Activated naive CD4-positive, alpha-beta T cell treated with anti-CD3 and anti-CD28 coated beads for 36 hours (primary cell): ENCODE results near the gene CDH2. TPM values are rescaled to one million over a fixed set of nuclear protein-coding genes. Genes with fewer than 3 reads are reported as not detected.

Source experiments
- CTCF ChIA-PET: fragments of 350-600 bp; sonication (Branson Sonifier 250); formaldehyde crosslinking; loops from one replicate; lab custom pipeline; 2021; ENCODE audit warnings: antibody characterized with exemption; lab: Charles Lee
- DNase-seq: peaks from one replicate; pipeline ENCODE4 v3.0.0-alpha.2; 2020
- H3K27ac Mint-ChIP-seq: one replicate; pipeline ENCODE4 v1.8.0; 2021; ENCODE audit warnings: mild to moderate bottlenecking, mixed read lengths
- H3K27me3 Mint-ChIP-seq: one replicate; pipeline ENCODE4 v1.8.0; 2021; ENCODE audit warnings: low read depth, mixed read lengths
- H3K36me3 Mint-ChIP-seq: one replicate; pipeline ENCODE4 v1.8.0; 2021; ENCODE audit warnings: low read depth, mixed read lengths
- H3K4me1 Mint-ChIP-seq: one replicate; pipeline ENCODE4 v1.8.0; 2021; ENCODE audit warnings: low read depth, mixed read lengths
- H3K4me3 Mint-ChIP-seq: one replicate; pipeline ENCODE4 v1.8.0; 2021; ENCODE audit warnings: mild to moderate bottlenecking, moderate library complexity, mixed read lengths
- H3K9me3 Mint-ChIP-seq: one replicate; pipeline ENCODE4 v1.8.0; 2021; ENCODE audit warnings: mixed read lengths
- intact Hi-C: fragments of 100-400 bp; cut with micrococcal nuclease; formaldehyde crosslinking; loops from one replicate; pipeline ENCODE4 v1.15.1; 2023
- total RNA-seq, 2 experiments: library from RNA; stranded (reverse); gene quantifications; one replicate each; pipeline ENCODE4 v1.2.3, GENCODE V29; 2021

CDH2 gene
- total RNA-seq, 2 experiments from 2014 or later = not detected

DNA sequence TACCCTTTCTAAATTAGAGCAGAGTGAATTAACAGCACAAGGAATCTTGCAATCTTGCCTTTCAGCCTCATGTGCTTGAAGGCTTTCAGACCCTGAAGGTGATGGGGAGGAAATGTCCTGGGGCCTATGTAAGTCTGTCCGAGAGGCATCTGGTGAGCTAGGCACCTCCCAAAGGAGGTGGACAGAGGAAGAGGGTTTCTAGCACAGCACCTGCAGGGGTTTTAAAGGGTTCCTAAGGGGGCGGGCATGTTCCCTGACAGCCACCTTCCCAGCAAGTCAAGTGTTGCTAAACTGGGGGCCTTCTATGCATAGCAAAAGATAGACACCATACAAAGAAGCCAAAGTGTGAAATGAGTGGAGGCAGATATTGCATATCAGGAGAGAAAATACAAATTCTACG is 88.5 kb downstream of the CDH2 start:
- Mint-ChIP-seq H3K36me3 (no peaks in the 10 kb centered on the region), H3K4me3 (no peak overlapping the region), H3K4me1 (no peaks in the 10 kb centered on the region), H3K9me3 (peaks cover 1% of the 10 kb centered on the region), H3K27ac (no peak overlapping the region), H3K27me3 (no peaks in the 10 kb centered on the region)
- no peak for DNase-seq
- CTCF ChIA-PET = no interaction called here
- intact Hi-C loops = no loop called here

DNA sequence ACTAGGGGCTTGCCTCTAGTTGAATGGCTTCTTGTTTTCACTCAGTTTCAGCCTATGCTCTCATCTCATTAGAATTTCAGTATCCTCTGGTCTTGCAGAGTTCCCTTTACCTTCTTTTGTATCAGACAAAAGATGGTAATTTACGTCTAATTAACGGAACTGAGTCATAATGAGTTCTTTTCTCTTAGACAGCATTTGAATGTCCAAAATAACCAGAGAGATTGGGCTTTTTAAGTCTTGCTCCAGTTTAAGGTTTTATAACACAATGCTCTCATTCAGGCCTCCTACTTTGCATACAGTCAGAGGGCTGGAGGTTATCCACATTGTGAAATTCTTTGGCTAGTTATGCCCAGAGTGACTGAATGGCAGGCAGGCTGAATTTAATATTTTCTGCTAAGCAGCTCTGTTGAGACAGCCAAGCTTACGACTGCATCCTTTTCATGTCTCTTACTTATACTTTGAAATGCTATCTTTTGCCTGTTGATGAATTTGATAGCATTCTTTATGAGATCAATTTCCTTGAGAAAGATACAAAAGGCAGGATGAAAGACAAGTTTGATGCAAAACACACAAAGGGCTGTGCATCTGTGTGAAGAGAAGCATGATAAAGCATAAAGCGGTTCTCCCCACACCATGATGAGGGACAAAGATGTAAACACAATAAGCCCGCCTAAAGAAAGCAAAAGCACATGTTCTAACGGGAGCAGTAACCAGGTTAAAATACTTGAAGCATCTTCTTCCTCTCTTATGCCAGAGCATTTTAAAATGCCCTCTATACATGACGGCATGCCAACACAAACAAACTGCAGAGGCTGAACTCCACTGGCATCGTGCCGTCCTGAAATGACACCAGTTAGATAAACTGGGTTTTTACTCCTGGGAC is 90.0 kb downstream of the CDH2 start:
- CTCF ChIA-PET = no interaction called here
- Mint-ChIP-seq H3K9me3 (peaks cover 1% of the 10 kb centered on the region), H3K4me1 (no peaks in the 10 kb centered on the region), H3K27ac (no peak overlapping the region), H3K4me3 (no peak overlapping the region), H3K36me3 (no peaks in the 10 kb centered on the region), H3K27me3 (no peaks in the 10 kb centered on the region)
- intact Hi-C loops = no loop called here
- DNase-seq = no peak

DNA sequence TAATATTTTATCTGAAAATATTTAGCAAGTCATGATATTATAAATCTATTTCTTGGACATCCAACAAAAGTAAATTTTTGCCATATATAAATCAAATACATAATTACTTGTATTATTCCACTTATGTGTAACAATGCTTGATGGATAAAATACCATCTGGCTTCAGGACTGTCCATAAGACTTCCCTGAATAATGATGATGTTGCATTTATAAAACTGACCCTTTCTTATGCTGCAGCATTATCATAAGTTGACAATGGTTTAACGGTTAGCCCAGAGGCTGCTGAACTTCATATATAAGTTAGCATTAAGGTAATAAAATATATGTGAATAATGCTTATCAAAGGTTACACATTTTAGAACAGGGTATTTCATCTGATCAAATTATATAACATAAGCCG is 95.4 kb downstream of the CDH2 start:
- H3K9me3 Mint-ChIP-seq = no peaks in the 10 kb centered on the region
- no peaks in the 10 kb centered on the region for H3K27me3 Mint-ChIP-seq
- no peaks in the 10 kb centered on the region for H3K4me1 Mint-ChIP-seq
- no peak overlapping the region for H3K27ac Mint-ChIP-seq
- H3K4me3 Mint-ChIP-seq = no peak overlapping the region
- H3K36me3 Mint-ChIP-seq = no peaks in the 10 kb centered on the region
- no peak for DNase-seq
- CTCF ChIA-PET = interaction anchor here (1.0 kb wide), 1 partner anchor 8 kb away, joined by 3 read pairs; no protein-coding TSS in a partner anchor
- intact Hi-C loops = no loop called here

DNA sequence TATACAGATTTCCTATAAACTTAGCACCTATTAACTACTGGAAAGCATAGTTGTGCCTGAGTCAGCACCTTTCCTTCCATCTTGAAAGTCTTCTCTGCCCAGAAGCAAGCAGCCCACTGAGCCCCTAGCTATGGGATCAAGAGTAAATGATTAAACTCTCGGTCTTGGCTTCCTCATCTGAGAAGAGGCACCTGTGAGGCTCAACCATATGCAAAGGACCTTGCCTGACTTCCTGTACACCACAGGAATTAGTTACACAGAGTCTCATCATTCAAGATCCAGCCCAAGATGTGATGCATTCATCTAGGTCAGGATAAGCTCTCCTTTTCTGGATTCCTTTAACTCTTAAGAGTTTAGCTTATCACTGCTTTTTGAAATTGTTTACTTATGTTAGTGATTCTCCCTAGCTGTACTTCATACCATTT is 96.0 kb downstream of the CDH2 start:
- H3K27ac Mint-ChIP-seq = no peak overlapping the region
- H3K27me3 Mint-ChIP-seq = no peaks in the 10 kb centered on the region
- DNase-seq = no peak
- CTCF ChIA-PET = interaction anchor here (1.0 kb wide), 1 partner anchor 9 kb away, joined by 3 read pairs; no protein-coding TSS in a partner anchor
- H3K9me3 Mint-ChIP-seq = no peaks in the 10 kb centered on the region
- intact Hi-C loops = no loop called here
- no peak overlapping the region for H3K4me3 Mint-ChIP-seq
- no peaks in the 10 kb centered on the region for H3K4me1 Mint-ChIP-seq
- no peaks in the 10 kb centered on the region for H3K36me3 Mint-ChIP-seq

DNA sequence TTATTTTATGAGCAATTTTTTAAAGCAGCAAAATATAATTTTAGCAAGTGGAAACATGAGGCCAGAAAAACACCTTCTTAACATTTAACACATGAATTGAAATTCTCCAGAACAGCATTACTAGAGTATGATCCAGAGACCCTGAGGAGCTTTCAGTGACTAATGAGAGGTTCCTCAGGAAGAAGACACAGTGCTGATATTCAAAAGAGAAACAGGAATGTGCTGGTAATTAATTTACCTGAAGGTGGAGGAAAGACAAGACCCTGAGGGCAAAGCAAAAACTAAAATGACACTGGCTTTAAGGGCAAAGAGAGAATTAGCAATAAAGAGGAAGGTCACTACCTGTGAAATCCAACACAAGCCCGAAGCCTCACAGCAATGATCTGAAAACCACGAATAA is 97.0 kb downstream of the CDH2 start:
- Mint-ChIP-seq H3K4me1 (no peaks in the 10 kb centered on the region), H3K9me3 (peaks cover under 1% of the 10 kb centered on the region), H3K27ac (no peak overlapping the region), H3K36me3 (no peaks in the 10 kb centered on the region), H3K27me3 (no peaks in the 10 kb centered on the region), H3K4me3 (no peak overlapping the region)
- no peak for DNase-seq
- CTCF ChIA-PET = no interaction called here
- intact Hi-C loops = no loop called here

DNA sequence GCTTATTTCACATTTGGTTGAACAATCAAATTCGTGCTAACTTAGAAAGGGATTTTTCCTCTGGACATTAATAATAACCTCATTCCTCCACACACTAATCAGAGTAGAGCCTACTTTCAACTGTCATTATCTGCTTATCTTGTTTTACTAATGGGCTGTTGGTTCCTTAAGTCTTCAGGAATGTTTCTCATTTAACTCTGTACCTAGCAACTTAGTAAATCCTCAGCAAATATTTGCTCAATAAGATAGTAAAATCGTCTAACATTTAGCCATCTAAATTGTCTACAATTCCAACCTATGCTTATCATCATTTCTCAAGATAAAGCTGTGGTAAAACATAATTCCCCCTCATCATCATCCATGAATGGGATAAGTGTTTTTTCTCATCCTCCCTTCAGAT is 98.1 kb downstream of the CDH2 start:
- Mint-ChIP-seq H3K9me3 (peaks cover 1% of the 10 kb centered on the region), H3K4me1 (no peaks in the 10 kb centered on the region), H3K36me3 (no peaks in the 10 kb centered on the region), H3K4me3 (no peak overlapping the region), H3K27me3 (no peaks in the 10 kb centered on the region), H3K27ac (no peak overlapping the region)
- CTCF ChIA-PET = no interaction called here
- DNase-seq = no peak
- intact Hi-C loops = no loop called here

DNA sequence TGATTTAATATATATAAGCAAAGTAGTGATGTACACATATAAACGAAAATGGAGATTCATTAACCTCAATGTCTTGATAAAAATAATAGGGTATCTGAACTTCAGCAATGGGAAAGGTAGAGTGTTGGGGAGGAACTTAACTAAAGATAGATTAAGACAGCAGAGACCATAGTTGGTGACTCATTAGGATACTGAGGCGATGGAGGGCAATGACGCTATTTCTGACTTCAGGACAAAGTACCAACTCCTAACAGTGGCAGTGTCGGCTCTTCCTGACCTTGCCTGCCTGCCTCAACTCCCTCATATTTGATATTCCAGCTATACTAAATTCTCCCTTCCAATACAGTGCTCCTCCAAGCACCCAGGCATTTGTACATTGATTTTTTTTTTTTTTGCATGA is 98.6 kb downstream of the CDH2 start:
- H3K27me3 Mint-ChIP-seq = no peaks in the 10 kb centered on the region
- H3K4me3 Mint-ChIP-seq = no peak overlapping the region
- intact Hi-C loops = no loop called here
- H3K27ac Mint-ChIP-seq = no peak overlapping the region
- CTCF ChIA-PET = no interaction called here
- H3K9me3 Mint-ChIP-seq = peaks cover 1% of the 10 kb centered on the region
- H3K36me3 Mint-ChIP-seq = no peaks in the 10 kb centered on the region
- DNase-seq = no peak
- no peaks in the 10 kb centered on the region for H3K4me1 Mint-ChIP-seq

DNA sequence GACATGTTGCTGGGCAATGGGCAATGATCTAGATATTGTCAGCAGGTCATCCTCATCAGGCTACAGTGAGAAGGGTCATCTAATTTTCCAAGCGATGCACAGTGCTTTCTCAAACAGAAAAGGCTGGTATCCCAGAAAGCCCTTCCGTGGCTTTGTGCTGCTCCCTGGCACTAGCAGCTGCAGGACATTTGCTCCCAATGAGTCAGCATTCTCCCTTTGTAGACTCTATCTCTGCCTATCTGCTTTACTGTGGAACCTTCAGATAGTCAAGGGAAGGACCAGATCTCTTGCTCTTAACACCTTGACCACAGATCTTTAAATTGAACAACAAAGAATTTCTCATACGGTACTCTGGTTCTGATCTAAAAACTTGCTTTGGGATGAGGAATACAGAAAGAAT is 101.4 kb downstream of the CDH2 start:
- peaks cover 1% of the 10 kb centered on the region for H3K9me3 Mint-ChIP-seq
- H3K36me3 Mint-ChIP-seq = no peaks in the 10 kb centered on the region
- H3K27me3 Mint-ChIP-seq = no peaks in the 10 kb centered on the region
- no peak overlapping the region for H3K4me3 Mint-ChIP-seq
- H3K4me1 Mint-ChIP-seq = no peaks in the 10 kb centered on the region
- CTCF ChIA-PET = no interaction called here
- no peak for DNase-seq
- intact Hi-C loops = no loop called here
- H3K27ac Mint-ChIP-seq = no peak overlapping the region

DNA sequence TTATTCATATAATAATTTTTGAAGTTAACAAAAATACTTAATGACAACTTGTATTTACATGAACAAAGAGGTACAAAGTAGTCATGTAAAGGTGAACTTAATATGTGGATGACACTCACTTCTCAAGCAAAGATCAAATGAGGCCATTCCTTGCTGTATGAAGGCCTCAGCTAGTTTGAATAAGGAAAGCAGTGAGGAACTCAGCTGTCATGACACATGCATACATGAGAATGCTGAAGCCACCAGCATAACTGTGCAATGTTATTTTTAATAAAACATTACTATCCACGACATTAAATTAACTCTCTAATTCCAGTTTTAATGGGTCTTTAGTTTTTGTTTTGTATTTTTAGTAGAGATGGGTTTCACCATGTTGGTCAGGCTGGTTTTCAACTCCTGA is 102.9 kb downstream of the CDH2 start:
- H3K4me3 Mint-ChIP-seq = no peak overlapping the region
- CTCF ChIA-PET = no interaction called here
- DNase-seq = no peak
- H3K9me3 Mint-ChIP-seq = peaks cover 4% of the 10 kb centered on the region
- intact Hi-C loops = no loop called here
- no peaks in the 10 kb centered on the region for H3K27me3 Mint-ChIP-seq
- H3K4me1 Mint-ChIP-seq = no peaks in the 10 kb centered on the region
- no peaks in the 10 kb centered on the region for H3K36me3 Mint-ChIP-seq
- H3K27ac Mint-ChIP-seq = no peak overlapping the region

DNA sequence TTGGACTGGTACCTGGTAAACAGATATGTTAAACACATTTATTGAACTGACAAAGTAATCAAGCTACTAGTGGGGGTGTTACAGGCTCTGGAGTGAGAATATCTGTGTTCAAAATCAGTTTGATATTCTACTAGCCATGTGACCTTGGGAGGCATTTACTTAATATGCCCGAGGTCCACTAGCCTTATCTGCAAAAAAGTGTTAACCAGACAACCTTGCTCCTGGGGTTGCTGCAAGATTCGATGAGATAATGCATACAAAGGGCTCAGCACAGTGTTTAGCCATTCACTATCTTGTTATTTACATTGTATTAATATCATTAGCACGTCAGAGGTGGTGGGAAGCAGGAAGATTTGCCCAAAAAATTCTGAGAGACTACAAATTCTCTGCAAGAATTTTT is 103.3 kb downstream of the CDH2 start:
- H3K36me3 Mint-ChIP-seq = no peaks in the 10 kb centered on the region
- peaks cover 4% of the 10 kb centered on the region for H3K9me3 Mint-ChIP-seq
- H3K27me3 Mint-ChIP-seq = no peaks in the 10 kb centered on the region
- intact Hi-C loops = no loop called here
- no peak overlapping the region for H3K27ac Mint-ChIP-seq
- CTCF ChIA-PET = no interaction called here
- H3K4me1 Mint-ChIP-seq = no peaks in the 10 kb centered on the region
- no peak for DNase-seq
- no peak overlapping the region for H3K4me3 Mint-ChIP-seq

DNA sequence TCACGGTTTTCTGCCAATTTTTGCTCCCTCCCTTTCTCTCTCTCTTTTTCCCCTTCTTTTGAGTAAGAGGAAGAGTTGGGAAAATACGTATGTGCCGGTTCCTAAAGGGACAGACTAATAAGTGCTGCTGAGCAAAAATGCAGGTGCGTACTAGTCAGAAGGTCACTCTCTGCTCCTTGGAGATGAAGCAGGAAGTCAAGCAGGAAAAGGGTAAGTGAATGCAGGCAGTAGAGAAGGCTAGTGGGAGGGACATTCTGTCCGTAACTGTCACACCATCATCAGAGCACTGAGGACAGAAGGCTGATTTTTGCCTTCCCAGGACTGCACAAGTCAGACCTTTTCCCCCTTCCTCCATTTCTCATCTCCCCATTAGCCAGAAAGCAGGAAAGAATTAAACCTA is 105.7 kb downstream of the CDH2 start:
- H3K27me3 Mint-ChIP-seq = no peaks in the 10 kb centered on the region
- H3K9me3 Mint-ChIP-seq = peaks cover 9% of the 10 kb centered on the region
- DNase-seq = no peak
- no peak overlapping the region for H3K27ac Mint-ChIP-seq
- intact Hi-C loops = no loop called here
- no peaks in the 10 kb centered on the region for H3K4me1 Mint-ChIP-seq
- no peak overlapping the region for H3K4me3 Mint-ChIP-seq
- CTCF ChIA-PET = no interaction called here
- no peaks in the 10 kb centered on the region for H3K36me3 Mint-ChIP-seq

DNA sequence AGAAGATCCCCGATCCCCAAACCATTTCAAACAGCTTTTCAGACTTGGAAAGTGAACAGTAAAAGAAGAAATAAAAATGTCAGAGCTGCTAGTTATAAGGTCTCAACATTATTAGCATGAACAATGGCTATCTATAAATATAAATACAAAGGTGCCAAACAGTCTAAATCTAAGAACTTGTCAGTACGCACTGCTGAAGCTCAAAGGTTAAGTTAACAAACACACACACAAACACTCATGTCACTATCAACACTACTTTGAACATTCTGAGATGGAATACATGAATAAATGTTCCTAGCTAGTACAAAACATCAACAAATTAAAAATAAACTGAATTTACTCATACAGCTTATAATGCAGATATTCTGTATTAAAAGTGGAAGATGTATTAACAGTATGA is 108.7 kb downstream of the CDH2 start:
- no peaks in the 10 kb centered on the region for H3K36me3 Mint-ChIP-seq
- intact Hi-C loops = no loop called here
- H3K27me3 Mint-ChIP-seq = no peaks in the 10 kb centered on the region
- H3K27ac Mint-ChIP-seq = no peak overlapping the region
- CTCF ChIA-PET = no interaction called here
- H3K4me1 Mint-ChIP-seq = no peaks in the 10 kb centered on the region
- DNase-seq = no peak
- peaks cover 8% of the 10 kb centered on the region for H3K9me3 Mint-ChIP-seq
- H3K4me3 Mint-ChIP-seq = no peak overlapping the region

DNA sequence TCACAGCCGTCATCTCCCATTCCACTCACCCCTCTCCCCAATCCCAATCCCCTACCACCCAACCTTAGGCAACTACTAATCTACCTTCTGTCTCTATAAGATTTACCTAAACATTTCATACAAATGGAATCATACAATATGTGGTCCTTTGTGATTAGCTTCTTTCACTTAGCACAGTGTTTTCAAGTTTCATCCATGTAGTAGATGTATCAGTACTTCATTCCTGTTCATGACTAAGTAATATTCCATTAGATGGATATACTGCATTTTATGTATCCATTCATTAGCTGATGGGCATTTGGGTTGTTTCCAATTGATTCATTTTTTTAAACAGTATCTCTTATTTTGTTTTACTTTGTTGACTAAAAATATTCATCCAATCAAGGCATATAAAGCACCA is 109.6 kb downstream of the CDH2 start:
- intact Hi-C loops = no loop called here
- no peak for DNase-seq
- CTCF ChIA-PET = no interaction called here
- Mint-ChIP-seq H3K4me1 (no peaks in the 10 kb centered on the region), H3K27ac (no peak overlapping the region), H3K36me3 (no peaks in the 10 kb centered on the region), H3K27me3 (no peaks in the 10 kb centered on the region), H3K4me3 (no peak overlapping the region), H3K9me3 (peaks cover 10% of the 10 kb centered on the region)
